HepG2 (cell line): Measurements from ENCODE around the gene S1PR2. TPM values are rescaled to one million over a fixed set of nuclear protein-coding genes. Genes with fewer than 3 reads are reported as not detected.
A peak's percentile ranks its signal among the peaks of the same experiment; 100 is the strongest.

Experiments
- ARNTL ChIP-seq: sonication (generic); formaldehyde crosslinking; IDR thresholded peaks from 2 replicates; pipeline ENCODE4 v1.4.0; 2020; ENCODE audit warnings: mild to moderate bottlenecking, missing genetic modification reagents
- CEBPZ ChIP-seq: IDR thresholded peaks from 2 replicates; pipeline ENCODE4 v1.6.1; 2012; ENCODE audit warnings: low read length, improper control_type of control experiment
- HDAC2 ChIP-seq: sonication (generic); formaldehyde crosslinking; IDR thresholded peaks from 2 replicates; pipeline ENCODE4 v1.4.0; 2020; ENCODE audit warnings: missing genetic modification reagents
- PHF21A ChIP-seq: sonication (generic); formaldehyde crosslinking; IDR thresholded peaks from 2 replicates; pipeline ENCODE4 v1.5.0; 2020; ENCODE audit warnings: mild to moderate bottlenecking, missing genetic modification reagents
- PITX1 ChIP-seq: sonication (generic); formaldehyde crosslinking; IDR thresholded peaks from 2 replicates; pipeline ENCODE4 v1.5.1; 2020; ENCODE audit warnings: mild to moderate bottlenecking, missing genetic modification reagents
- PRMT3 ChIP-seq: sonication (generic); formaldehyde crosslinking; IDR thresholded peaks from 2 replicates; pipeline ENCODE4 v1.8.1; 2022; ENCODE audit warnings: low read depth, mild to moderate bottlenecking, moderate library complexity, missing genetic modification reagents, borderline replicate concordance
- SOX5 ChIP-seq: IDR thresholded peaks from 2 replicates; pipeline ENCODE4 v1.6.1; 2016; ENCODE audit warnings: borderline replicate concordance
- SPEN ChIP-seq: sonication (generic); formaldehyde crosslinking; IDR thresholded peaks from 2 replicates; pipeline ENCODE4 v1.5.1; 2020; ENCODE audit warnings: low read depth, mild to moderate bottlenecking, missing genetic modification reagents
- STAT6 ChIP-seq: sonication (generic); formaldehyde crosslinking; IDR thresholded peaks from 2 replicates; pipeline ENCODE4 v1.4.0; 2020; ENCODE audit warnings: missing genetic modification reagents, mild to moderate bottlenecking, borderline replicate concordance
- TFE3 ChIP-seq: IDR thresholded peaks from 2 replicates; pipeline ENCODE4 v1.6.1; 2016
- TGIF2 ChIP-seq: IDR thresholded peaks from 2 replicates; pipeline ENCODE4 v1.6.1; 2016; ENCODE audit warnings: control low read depth, missing compliant biosample characterization
- ZFP1 ChIP-seq: IDR thresholded peaks from 2 replicates; pipeline ENCODE4 v1.6.1; 2016
- ZNF362 ChIP-seq: sonication (generic); formaldehyde crosslinking; IDR thresholded peaks from 2 replicates; pipeline ENCODE4 v1.4.0; 2020; ENCODE audit warnings: missing genetic modification reagents, mild to moderate bottlenecking, borderline replicate concordance
- ZNF546 ChIP-seq: sonication (generic); formaldehyde crosslinking; conservative IDR thresholded peaks from 2 replicates; pipeline ENCODE4 v1.8.1; 2023; ENCODE audit warnings: mild to moderate bottlenecking, missing genetic modification reagents
- ZNF605 ChIP-seq: sonication (generic); formaldehyde crosslinking; IDR thresholded peaks from 2 replicates; pipeline ENCODE4 v1.8.0; 2022; ENCODE audit warnings: mild to moderate bottlenecking, missing genetic modification reagents
- ZNF770 ChIP-seq: sonication (generic); formaldehyde crosslinking; IDR thresholded peaks from 2 replicates; pipeline ENCODE4 v1.5.0; 2020; ENCODE audit warnings: mild to moderate bottlenecking, missing genetic modification reagents
- polyA plus RNA-seq, 8 experiments: library from polyadenylated mRNA; depleted of rRNA in 3 of 8; stranded (reverse) in 7 of 8; unstranded in 1 of 8; fragments of >200 nt; fragmentation: Illumina TruSeq in 4 of 8; extraction: Trizol in 4 of 8; gene quantifications; 2 replicates each; pipeline versions ENCODE4 v1.2.1 to v1.2.3, GENCODE V29; 2011 to 2016; ENCODE audit warnings: low read depth in 4 of 8, missing spikeins in 1 of 8, mixed read lengths in 1 of 8; ENCODE audit not compliant: insufficient read depth in 1 of 8
- total RNA-seq, 5 experiments: library from RNA; depleted of rRNA; stranded (reverse); fragments of >200 nt; fragmentation: Illumina TruSeq; extraction: Trizol; gene quantifications; 2 replicates each; pipeline ENCODE4 v1.2.3, GENCODE V29; 2016; ENCODE audit warnings: low read depth in 1 of 5

Gene S1PR2
- total and polyA plus RNA-seq, 2 of the 13 experiments (the other 11 are each of a cell fraction or from before 2014, with no cell fraction given): 0.91 to 1.3 TPM

- TF ChIP-seq STAT6 (CRISPR knock-in tag) (no peak), TGIF2 (CRISPR knock-in tag) (peak; percentile 80; the same call in 1 of the 2 replicates), HDAC2 (CRISPR knock-in tag) (peak; percentile 69; the same call in 1 of the 2 replicates), ARNTL (CRISPR knock-in tag) (peak; percentile 71), ZNF546 (CRISPR knock-in tag) (no peak; the same call in 1 of the 2 replicates), ZNF770 (CRISPR knock-in tag) (peak; percentile 98), SOX5 (CRISPR knock-in tag) (peak; percentile 80), CEBPZ (no peak), PHF21A (peak; percentile 31; the same call in 1 of the 2 replicates), TFE3 (CRISPR knock-in tag) (peak; percentile 54), ZFP1 (CRISPR knock-in tag) (0 out of 2 replicates have a peak, but pooled peaks have one; percentile 33), ZNF362 (CRISPR knock-in tag) (0 out of 2 replicates have a peak, but pooled peaks have one; percentile 11), SPEN (CRISPR knock-in tag) (peak; percentile 47; the same call in 1 of the 2 replicates), ZNF605 (CRISPR knock-in tag) (peak; percentile 57; the same call in 1 of the 2 replicates), PRMT3 (CRISPR knock-in tag) (no peak), PITX1 (CRISPR knock-in tag) (peak; percentile 61; the same call in 1 of the 2 replicates)
Observed at GRCh38 chr19:10238172-10238783, 7.1 kb upstream of the S1PR2 start (continued).
